HG03432 (cell line): ENCODE results near the gene ACTR10.

Experiments
- ATAC-seq: cut with Tn5 transposase; IDR thresholded peaks from one replicate; pipeline ENCODE4 v1.9.1; 2021; ENCODE audit warnings: mild to moderate bottlenecking, moderate library complexity; ENCODE audit not compliant: unreplicated experiment

The ACTR10 gene

DNA sequence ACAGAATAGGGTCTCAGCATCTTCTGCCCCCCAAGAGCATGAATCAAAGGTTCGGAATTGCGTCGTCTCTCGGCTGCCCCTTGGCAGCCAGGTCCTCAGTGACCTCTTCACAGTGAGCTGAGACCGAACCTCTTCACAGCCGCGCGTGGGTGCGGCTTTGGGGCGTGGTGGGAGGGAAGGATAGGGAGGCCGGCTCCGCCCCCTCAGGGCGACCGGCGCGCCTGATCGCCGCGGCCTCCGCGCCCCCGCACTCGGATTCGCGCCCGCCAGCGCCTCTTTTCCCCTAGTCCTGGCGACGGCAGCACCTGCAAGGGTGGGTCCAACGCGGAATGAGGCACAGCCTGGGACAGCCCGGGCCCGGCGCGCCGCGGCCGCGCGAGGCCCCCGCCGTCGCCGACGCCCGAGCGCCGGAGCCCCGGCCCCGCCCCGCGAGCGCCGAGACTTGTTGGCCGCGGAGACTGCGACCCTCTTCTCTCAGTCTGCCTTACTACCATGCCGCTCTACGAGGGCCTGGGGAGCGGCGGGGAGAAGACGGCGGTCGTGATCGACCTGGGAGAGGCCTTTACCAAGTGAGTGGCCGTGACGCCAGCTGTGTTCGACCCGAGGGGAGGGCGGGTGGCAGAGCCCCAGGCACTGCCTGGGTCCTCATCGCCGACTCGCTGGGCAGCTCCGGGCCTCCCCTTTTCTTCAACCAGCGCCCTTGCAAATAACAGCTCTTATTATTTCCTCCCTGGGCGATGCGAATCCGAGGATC is at the start of gene ACTR10:
TSS of gene ACTR10 (plus strand) at position 424 of the 754 bp plus-strand sequence. CDS start at position 493, 69 bp downstream.
- peak; percentile 94 for ATAC-seq

DNA sequence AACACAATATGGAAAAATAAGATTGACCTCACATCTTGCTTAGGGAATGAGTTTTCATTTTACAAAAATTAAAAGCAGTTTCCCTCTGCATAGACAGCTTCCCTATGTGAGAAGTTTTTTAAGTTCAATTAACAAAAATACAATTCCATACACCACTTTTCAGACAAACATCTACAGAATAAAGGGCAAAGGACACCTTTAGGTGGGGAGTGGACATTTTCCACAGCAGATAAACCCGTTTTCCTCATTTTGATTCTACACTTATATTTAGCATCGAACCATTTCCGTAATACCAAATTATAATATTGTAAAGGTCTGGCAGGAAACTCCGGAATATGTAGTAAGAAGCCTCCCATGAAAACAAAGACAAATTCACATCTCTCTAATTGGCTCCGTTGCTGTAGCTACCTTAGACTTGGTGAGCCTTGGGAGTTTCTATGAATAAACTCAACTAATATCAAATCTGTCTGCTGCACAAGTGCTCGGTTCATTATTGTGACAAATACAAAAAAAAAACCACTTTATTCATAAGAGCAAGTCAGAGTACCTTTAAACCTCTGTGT is 49.6 kb upstream of the ACTR10 start:
- ATAC-seq = no peak

DNA sequence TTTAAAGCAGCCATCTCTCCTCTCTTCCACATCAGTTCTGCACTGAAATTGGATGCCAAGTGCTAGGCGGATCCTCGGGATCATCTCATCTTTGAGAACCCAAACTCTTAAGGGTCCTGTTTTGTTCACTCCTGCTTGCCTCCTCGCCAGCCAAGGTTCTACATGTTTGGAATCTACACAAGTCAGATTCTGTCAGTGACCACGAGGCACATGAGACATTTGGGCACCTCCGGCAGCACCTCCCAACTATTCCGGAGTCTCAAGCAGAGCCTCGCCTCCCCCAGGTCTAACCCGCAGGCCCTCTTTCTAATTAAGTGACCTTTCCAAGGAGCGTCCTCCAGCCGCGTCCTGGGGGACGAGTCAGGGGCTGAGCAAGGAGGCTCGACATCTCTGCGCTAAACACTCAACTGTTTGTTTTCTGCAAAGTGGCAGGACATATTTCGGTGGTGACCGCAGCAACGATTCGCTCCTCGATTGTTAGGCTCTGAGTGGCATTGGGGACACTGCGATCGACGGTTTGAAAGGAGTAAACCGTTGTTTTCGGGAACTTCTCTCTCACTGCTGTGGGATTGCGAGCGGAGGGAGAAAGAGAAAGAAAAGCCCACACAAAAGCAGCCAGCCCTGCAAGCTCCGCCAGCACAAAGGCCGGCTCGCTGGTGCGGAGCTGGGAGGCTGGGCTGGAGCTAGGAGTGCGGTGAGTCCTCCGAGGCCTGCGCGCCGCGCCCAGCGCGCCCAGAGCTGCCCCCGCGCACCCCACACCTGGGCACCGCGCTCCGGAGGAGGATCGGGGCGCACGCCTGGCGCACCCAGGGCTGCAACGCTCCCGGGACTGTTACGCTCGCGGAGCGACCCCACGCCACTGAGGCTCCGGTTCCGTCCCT is 48.6 kb upstream of the ACTR10 start:
- no peak for ATAC-seq

DNA sequence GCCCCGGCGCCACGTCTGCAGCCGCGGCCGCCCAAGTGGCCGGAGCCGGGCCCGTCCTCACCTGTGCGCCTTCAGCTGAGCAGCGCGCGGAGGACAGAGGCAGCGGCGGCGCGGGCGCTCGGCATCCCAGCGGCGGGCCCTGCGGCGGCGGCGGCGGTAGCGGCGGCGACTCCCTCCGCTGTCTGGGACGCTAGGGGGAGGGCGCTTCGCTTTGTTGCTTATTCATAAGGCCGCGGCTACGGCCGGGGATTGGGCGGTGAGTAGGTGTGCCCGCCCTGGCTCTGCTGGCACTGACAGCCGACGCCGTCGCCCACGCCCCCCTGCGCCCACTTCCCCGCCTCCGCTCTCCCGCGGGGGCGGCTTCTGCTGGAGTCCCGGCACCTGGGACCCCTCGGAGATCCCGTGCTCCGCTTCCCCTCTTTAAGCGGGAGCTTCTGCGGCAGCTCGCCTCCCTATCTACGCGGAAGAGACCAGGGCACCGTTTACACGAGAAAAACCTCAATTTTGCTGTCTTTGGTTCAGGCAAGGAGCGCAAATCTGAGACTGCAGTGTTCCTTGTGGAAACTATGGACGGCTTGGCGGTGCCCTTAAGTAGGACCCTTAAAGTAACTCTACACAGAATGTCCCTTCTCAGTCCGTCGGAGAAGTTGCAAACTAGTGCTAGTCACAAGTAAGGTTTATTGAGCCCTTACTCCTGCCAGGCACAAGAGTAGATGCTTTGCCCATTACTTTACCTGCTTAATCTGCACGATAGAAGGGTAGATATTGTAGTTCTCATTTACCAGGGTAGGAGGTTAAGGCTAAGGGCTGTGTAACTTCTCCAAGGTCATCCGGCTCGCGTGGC is 47.7 kb upstream of the ACTR10 start, which contains the start of gene ARMH4:
TSS of gene ARMH4 (minus strand) at position 200 of the 844 bp plus-strand sequence. CDS start 12,855 bp downstream, outside the sequence.
- ATAC-seq = peak; percentile 96

DNA sequence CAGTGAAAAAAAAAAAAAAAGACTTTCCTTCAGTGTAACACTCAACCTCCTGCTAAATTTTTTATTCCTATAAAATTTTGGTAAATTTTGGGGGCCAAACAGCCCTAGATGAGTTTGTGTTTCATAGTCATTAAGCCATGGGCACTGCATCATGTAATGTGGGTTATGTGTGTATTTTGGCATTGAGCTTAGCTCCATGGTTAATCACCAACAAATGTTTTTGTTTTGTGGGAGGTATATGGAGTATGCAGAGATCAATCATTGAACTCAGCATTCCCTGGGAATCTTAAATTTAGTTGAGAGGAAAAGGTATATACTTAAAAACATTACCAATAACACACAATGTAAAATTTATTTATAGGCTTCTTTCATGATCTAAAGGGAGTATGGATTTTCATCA is 39.4 kb upstream of the ACTR10 start:
- ATAC-seq = no peak

DNA sequence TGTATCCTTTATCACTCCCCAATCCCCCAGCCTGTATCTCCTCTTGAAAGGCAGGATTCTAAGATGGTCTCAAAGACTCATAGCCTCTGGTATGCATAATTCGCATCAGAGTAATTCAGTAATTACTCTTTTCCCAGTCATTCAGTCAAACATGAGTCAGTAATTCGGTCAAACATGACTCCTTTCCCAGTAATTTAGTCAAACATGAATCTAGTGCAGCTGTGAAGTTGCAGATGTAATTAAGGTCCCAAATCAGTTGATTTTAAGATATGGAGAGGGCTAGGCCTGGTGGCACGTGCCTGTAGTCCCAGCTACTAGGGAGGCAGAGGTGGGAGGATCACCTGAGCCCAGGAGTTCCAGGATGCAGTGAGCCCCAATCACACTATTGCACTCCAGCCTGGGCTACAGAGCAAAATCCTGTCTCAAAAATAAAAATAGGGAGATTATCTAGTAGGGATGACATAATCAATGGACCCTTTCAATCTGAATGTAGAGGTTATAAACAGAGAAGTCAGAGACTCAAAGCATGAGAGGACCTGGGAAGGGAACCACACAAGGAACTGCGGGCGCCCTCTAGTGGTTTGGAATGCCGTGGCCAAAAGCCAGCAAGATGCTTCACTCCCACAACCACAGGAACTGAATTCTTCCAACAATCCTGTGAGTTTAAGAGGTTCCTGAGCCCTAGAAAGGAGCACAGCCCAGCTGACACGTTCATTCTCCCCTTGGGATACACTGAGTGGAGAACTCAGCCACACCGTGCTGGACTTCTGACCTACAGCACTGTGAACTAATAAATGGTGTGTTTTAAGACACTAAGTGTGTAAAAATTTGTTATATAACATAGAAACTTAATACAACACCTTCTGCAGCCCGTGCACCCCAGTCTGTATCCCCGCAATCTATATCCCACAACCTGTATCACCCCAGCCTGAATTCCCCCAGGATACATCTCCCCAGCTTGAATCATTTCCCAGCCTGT is 33.7 kb upstream of the ACTR10 start:
- ATAC-seq = peak; percentile 63

DNA sequence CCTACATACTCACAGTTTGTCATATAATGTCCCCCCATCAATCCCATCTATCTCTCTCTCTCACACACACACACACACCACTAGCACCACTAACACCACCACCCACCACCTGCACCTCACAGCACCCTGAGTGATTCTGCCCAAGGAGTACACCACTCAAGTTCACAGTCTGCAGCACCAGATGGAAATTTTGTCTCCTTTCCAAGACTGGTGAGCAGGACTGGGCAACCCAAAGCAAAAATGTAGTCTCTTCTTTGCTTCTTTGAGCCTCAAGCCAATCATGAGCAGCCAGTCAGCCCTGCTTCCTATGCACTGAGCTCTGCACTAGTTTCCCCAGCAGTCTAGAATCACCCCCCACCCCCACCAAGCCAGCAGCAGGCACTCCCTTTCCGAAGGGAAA is 32.9 kb upstream of the ACTR10 start:
- ATAC-seq = no peak

DNA sequence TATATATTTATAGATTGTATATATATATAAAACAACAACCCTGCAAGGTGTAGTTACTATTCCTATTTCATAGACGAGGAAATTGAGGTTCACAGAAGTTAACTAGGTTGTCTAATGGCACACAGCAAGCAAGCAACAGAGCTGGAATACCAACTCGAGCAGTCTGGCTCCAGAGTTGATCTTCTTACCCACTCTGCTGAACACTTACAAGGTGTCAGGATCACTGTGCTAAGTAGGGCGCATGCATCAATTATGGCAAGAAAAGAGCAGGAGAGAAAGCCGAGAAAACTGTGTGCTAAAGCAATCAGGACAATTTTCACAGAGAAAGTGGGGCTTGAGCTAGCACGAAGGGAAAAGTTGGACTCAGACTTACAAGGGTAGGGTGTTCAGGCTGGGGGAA is 32.1 kb upstream of the ACTR10 start:
- no peak for ATAC-seq

DNA sequence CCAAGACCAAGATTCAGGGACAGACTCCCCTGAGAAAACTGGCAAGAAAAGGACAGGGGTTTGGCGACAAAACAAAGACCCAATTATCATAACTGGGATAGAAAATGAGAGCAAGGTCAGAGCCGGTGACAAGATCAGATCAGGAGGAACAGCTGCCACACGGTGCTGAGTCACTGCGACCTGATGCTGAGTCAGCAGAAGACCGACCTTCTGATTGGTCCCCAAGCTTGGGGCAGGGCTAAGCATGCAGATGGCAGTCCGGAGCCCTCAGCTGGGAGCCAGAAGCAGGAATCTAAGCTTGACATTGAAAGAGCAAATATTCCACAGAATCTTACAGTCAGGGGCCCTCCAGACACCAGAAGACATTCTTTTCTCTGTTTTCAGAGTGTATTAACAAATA is 28.9 kb upstream of the ACTR10 start:
- peak; percentile 98 for ATAC-seq

DNA sequence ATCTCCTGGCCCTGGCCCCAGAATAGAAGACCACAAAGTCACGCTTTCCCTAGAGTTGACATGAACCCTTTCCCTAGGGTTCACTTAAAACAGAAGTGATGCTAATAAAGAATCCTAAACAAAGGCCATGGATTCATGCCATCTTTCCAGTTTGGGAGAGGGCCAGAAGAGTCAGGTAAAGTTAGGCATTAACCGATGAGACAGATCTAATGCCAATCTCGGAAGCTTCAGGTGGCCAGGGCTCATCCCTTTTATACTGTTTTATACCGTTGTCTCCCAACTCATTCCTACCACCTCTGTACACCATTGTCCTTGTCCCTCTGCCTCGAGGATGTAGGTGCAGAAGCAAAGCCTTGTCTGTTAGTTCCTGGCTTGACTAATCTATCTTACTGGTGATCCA is 22.8 kb upstream of the ACTR10 start:
- ATAC-seq = no peak

DNA sequence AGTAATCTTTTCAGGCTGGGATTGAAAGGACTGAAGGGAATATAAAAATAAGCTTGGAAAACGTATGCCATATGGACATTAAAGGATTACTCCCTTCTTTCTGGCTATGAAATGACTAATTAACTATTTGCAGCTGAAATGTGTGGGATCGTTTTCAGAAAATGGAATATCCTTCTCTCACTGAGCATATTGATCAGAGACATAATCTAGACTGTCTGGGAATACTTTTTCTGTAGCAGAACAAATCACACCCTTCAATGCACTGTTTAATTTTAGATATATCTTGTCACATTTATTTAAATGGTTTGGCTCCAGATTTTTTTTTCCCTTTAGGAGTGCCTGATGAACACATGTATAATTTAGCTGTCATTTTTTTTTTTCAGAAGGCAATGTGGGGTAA is 10.8 kb upstream of the ACTR10 start:
- ATAC-seq = no peak

DNA sequence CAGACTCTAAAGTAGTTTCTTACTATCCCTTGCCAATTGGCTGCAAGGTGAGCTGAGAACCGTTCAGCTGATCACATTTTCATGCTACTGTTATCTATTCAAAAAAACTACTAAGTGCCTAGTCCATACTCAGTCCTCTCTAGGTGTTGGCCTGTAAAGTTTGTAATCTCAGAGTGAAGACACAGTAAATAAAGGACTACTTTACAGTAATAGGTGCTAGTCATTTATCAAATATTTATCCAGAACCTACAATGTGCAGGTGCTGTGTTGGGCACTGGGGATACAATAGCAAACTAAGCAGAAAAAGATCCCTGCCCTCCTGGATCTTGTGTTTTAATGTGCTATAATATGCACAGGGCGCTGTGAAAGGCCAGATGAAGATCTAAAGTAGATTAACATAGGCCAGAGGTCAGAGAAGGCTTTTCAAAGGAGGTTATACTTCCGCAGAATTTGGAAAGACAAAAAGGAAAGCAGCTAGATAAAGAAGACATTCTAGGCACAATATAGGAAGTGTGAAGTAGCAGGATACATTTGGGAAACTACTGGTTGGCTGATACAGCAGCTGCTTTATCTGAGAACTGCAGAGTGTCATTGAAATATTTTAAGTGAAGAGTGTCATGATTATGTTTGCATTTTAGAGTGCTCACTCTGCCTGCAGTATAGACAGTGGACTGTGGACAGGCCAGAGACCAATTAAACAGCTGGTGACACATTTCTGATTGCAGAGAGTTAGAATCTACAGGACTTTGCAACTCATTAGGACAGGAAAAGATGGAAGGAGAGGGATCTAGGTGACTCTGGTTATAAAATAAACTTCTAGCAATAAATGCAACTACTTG is 8.0 kb upstream of the ACTR10 start:
- no peak for ATAC-seq

DNA sequence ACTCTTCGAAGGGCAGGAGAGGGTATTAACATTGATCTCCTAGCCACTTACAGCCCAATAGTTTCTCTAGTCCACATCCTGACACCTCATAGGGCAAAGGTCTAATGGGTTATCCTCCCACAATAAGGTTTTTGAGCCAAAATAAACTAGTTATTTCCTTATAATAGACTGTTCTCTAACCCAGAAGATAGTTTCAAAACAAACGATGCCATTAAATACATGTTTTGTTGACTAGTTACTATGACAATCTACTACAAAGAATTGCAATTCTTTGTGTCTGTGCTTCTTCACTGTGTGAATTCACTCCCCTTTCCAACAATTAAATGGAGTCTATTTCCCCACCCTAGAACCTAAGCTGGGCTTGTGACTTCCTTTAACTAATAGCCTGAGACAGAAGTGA is 6.4 kb upstream of the ACTR10 start:
- ATAC-seq = no peak

DNA sequence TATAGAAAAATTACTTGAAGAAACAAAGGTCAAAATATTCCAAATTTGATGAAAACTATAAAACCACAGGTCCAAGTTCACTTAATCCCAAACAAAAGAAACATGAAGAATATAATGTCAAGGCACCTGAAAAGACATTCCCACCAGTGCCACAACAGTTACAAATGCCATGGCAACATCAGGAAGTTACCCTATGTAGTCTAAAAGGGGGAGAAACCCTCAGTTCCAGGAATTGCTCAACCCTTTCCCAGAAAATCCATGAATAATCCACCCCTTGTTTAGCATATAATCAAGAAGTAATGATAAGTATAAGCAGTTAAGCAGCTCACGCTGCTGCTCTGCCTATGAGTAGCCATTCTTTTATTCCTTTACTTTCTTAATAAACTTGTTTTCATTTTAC is 3.8 kb upstream of the ACTR10 start:
- no peak for ATAC-seq

DNA sequence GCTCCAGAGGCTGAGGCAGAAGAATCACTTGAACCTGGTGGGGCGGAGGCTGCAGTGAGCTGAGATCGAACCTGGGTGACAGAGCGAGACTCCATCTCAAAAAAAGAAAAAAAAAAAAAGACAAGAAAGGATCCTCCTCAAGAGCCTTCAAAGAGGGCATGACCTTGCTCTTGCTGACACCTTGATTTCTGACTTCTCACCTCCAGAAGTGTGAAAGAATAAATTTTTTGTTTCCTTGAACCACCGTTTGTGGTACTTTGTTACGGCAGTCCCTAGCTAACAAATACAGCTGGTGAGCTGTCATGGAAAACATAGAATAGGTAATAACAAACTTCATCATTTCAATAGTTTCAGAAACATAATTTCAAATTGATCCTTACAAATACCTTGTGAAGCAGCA is 1.9 kb upstream of the ACTR10 start:
- ATAC-seq = no peak

DNA sequence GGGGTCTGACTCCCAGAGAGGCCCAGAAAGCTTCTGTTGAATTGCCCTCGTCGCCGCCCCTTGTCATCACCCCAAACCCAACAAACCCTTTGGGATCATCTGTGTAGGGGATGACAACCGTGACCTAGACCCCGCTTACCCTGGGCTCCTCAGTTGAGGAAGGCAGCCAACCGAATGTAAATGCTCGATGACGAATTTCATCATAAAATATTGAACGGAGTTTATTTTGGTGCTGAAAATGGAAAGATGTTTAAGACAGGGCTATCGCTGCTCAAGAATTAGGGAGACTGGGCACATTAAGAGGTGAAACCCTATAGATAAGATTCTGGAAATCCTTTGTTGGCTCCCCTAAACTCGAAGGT is 512 bp downstream of the ACTR10 start:
- ATAC-seq = peak; percentile 10

DNA sequence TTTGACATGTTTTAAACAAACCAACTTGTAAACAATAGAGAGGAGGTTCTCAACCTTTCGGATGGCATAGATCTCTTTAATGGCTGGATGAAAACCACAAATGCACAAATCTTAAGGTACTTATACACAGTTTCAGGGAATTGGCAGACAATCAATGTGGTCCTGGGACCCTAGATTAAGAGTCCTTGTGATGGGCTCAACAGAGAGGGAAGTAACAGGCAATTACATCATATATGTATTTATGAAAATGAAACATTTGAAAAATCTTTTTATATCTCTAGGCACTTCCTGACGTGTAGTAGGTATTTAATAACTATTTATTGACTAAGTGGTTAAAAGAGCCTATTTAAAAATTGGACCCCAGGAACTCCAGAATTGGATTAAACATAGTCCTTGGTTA is 897 bp downstream of the ACTR10 start:
- no peak for ATAC-seq

DNA sequence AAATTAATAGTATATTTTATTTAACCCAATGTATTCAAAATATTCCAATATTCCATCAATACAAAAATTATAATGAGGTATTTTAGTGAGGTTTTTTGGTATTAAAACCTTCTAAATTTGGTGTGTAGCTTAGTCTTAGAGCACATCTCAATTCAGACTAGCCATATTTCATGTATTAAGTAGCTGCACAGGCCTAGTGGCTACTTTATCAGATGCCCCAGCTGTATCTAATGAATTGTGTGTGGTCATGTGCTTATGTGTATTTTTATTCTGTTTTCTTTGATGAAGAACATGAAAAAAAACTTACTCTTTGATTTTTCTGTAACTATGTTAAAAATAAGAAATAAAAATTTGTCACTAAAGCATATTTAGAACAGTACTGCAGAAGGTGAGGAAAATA is 13.2 kb downstream of the ACTR10 start:
- ATAC-seq = no peak
